ENCODE measurements around the gene OVCA2.
A peak's percentile ranks its signal among the peaks of the same experiment; 100 is the strongest.

Gene OVCA2

GRCh38 chr17:2025622-2026309 lies 16.1 kb upstream of the OVCA2 start:
- Histone ChIP-seq H3K4me3 (ENCODE audit: low read depth in 1 of 2, low read length in 2 of 2) (peak overlapping the region; percentile 33 to 73), H3K27me3 (ENCODE audit: low read depth, low read length) (peaks cover 10% of the 10 kb centered on the region), H3K9me3 (ENCODE audit: control insufficient read depth in 1 of 2, low read length in 2 of 2) (no peaks in the 10 kb centered on the region), H3K27ac (ENCODE audit: low read length) (no peak overlapping the region), H3K4me1 (ENCODE audit: control insufficient read depth in 1 of 2, insufficient read depth in 2 of 2, low read length in 2 of 2) (peaks cover 1 to 32% of the 10 kb centered on the region in 2 donors), H3K36me3 (ENCODE audit: control insufficient read depth in 1 of 2, insufficient read depth in 2 of 2, low read length in 2 of 2) (no peaks in the 10 kb centered on the region)

- H3K4me3 ChIP-seq (ENCODE audit: low read depth in 1 of 2, low read length in 2 of 2), result no peak overlapping the region
- peaks cover 10% of the 10 kb centered on the region for H3K27me3 ChIP-seq (ENCODE audit: low read depth, low read length)
- H3K4me1 ChIP-seq (ENCODE audit: control insufficient read depth in 1 of 2, insufficient read depth in 2 of 2, low read length in 2 of 2), result peaks cover 4 to 45% of the 10 kb centered on the region in 2 donors
- no peaks in the 10 kb centered on the region for H3K9me3 ChIP-seq (ENCODE audit: control insufficient read depth in 1 of 2, low read length in 2 of 2)
- H3K27ac ChIP-seq (ENCODE audit: low read length), result no peak overlapping the region
- H3K36me3 ChIP-seq (ENCODE audit: control insufficient read depth in 1 of 2, insufficient read depth in 2 of 2, low read length in 2 of 2), result no peaks in the 10 kb centered on the region
Observed at GRCh38 chr17:2027528-2028233, 14.1 kb upstream of the OVCA2 start.

- Histone ChIP-seq H3K27ac (ENCODE audit: low read length) (no peak overlapping the region), H3K4me1 (ENCODE audit: control insufficient read depth in 1 of 2, insufficient read depth in 2 of 2, low read length in 2 of 2) (peaks cover 4 to 45% of the 10 kb centered on the region in 2 donors), H3K27me3 (ENCODE audit: low read depth, low read length) (peaks cover 10% of the 10 kb centered on the region), H3K36me3 (ENCODE audit: control insufficient read depth in 1 of 2, insufficient read depth in 2 of 2, low read length in 2 of 2) (no peaks in the 10 kb centered on the region), H3K9me3 (ENCODE audit: control insufficient read depth in 1 of 2, low read length in 2 of 2) (no peaks in the 10 kb centered on the region), H3K4me3 (ENCODE audit: low read depth in 1 of 2, low read length in 2 of 2) (no peak overlapping the region)
Observed at GRCh38 chr17:2028234-2028614, 13.6 kb upstream of the OVCA2 start.

GRCh38 chr17:2028737-2029136 lies 13.1 kb upstream of the OVCA2 start:
- H3K4me1 ChIP-seq (ENCODE audit: control insufficient read depth in 1 of 2, insufficient read depth in 2 of 2, low read length in 2 of 2), result peaks cover 4 to 42% of the 10 kb centered on the region in 2 donors
- no peak overlapping the region for H3K4me3 ChIP-seq (ENCODE audit: low read depth in 1 of 2, low read length in 2 of 2)
- H3K27ac ChIP-seq (ENCODE audit: low read length), result no peak overlapping the region
- H3K36me3 ChIP-seq (ENCODE audit: control insufficient read depth in 1 of 2, insufficient read depth in 2 of 2, low read length in 2 of 2), result peaks cover 4% of the 10 kb centered on the region in 2 donors
- H3K27me3 ChIP-seq (ENCODE audit: low read depth, low read length), result peaks cover 10% of the 10 kb centered on the region
- no peaks in the 10 kb centered on the region for H3K9me3 ChIP-seq (ENCODE audit: control insufficient read depth in 1 of 2, low read length in 2 of 2)

- Histone ChIP-seq H3K36me3 (ENCODE audit: control insufficient read depth in 1 of 2, insufficient read depth in 2 of 2, low read length in 2 of 2) (peaks cover 4 to 8% of the 10 kb centered on the region in 2 donors), H3K27me3 (ENCODE audit: low read depth, low read length) (peaks cover 10% of the 10 kb centered on the region), H3K9me3 (ENCODE audit: control insufficient read depth in 1 of 2, low read length in 2 of 2) (no peaks in the 10 kb centered on the region), H3K4me3 (ENCODE audit: low read depth in 1 of 2, low read length in 2 of 2) (peak within 1 kb of the TSS; percentile 99 to 100), H3K27ac (ENCODE audit: low read length) (peak within 1 kb of the TSS; percentile 76), H3K4me1 (ENCODE audit: control insufficient read depth in 1 of 2, insufficient read depth in 2 of 2, low read length in 2 of 2) (peaks cover 4 to 28% of the 10 kb centered on the region in 2 donors)
Observed at GRCh38 chr17:2029911-2030778, 11.7 kb upstream of the OVCA2 start, which contains the start of gene DPH1. DPH1 (plus strand) TSS chr17:2030153; CDS start chr17:2030170, 17 bp downstream.

- H3K4me3 ChIP-seq (ENCODE audit: low read depth in 1 of 2, low read length in 2 of 2), result peak overlapping the region; percentile 99 to 100
- H3K27ac ChIP-seq (ENCODE audit: low read length), result no peak overlapping the region
- H3K36me3 ChIP-seq (ENCODE audit: control insufficient read depth in 1 of 2, insufficient read depth in 2 of 2, low read length in 2 of 2), result peaks cover 4 to 12% of the 10 kb centered on the region in 2 donors
- H3K27me3 ChIP-seq (ENCODE audit: low read depth, low read length), result peaks cover 10% of the 10 kb centered on the region
- peaks cover 4 to 21% of the 10 kb centered on the region in 2 donors for H3K4me1 ChIP-seq (ENCODE audit: control insufficient read depth in 1 of 2, insufficient read depth in 2 of 2, low read length in 2 of 2)
- no peaks in the 10 kb centered on the region for H3K9me3 ChIP-seq (ENCODE audit: control insufficient read depth in 1 of 2, low read length in 2 of 2)
Observed at GRCh38 chr17:2030779-2031163, 11.1 kb upstream of the OVCA2 start.

- H3K36me3 ChIP-seq (ENCODE audit: control insufficient read depth in 1 of 2, insufficient read depth in 2 of 2, low read length in 2 of 2), result peaks cover 4 to 34% of the 10 kb centered on the region in 2 donors
- peaks cover 4 to 20% of the 10 kb centered on the region in 2 donors for H3K4me1 ChIP-seq (ENCODE audit: control insufficient read depth in 1 of 2, insufficient read depth in 2 of 2, low read length in 2 of 2)
- H3K4me3 ChIP-seq (ENCODE audit: low read depth in 1 of 2, low read length in 2 of 2), result no peak overlapping the region
- no peak overlapping the region for H3K27ac ChIP-seq (ENCODE audit: low read length)
- H3K9me3 ChIP-seq (ENCODE audit: control insufficient read depth in 1 of 2, low read length in 2 of 2), result no peaks in the 10 kb centered on the region
- H3K27me3 ChIP-seq (ENCODE audit: low read depth, low read length), result peaks cover 9% of the 10 kb centered on the region
Observed at GRCh38 chr17:2033153-2033552, 8.7 kb upstream of the OVCA2 start.

- Histone ChIP-seq H3K9me3 (ENCODE audit: control insufficient read depth in 1 of 2, low read length in 2 of 2) (no peaks in the 10 kb centered on the region), H3K27me3 (ENCODE audit: low read depth, low read length) (no peaks in the 10 kb centered on the region), H3K36me3 (ENCODE audit: control insufficient read depth in 1 of 2, insufficient read depth in 2 of 2, low read length in 2 of 2) (peaks cover 4 to 41% of the 10 kb centered on the region in 2 donors), H3K27ac (ENCODE audit: low read length) (no peak overlapping the region), H3K4me3 (ENCODE audit: low read depth in 1 of 2, low read length in 2 of 2) (no peak overlapping the region), H3K4me1 (ENCODE audit: control insufficient read depth in 1 of 2, insufficient read depth in 2 of 2, low read length in 2 of 2) (peaks cover 4 to 20% of the 10 kb centered on the region in 2 donors)
Observed at GRCh38 chr17:2034157-2034556, 7.7 kb upstream of the OVCA2 start.

- peaks cover 4 to 15% of the 10 kb centered on the region in 2 donors for H3K4me1 ChIP-seq (ENCODE audit: control insufficient read depth in 1 of 2, insufficient read depth in 2 of 2, low read length in 2 of 2)
Observed at GRCh38 chr17:2034806-2035540, 6.8 kb upstream of the OVCA2 start.

GRCh38 chr17:2035541-2036488 lies 6.0 kb upstream of the OVCA2 start:
- Histone ChIP-seq H3K27me3 (ENCODE audit: low read depth, low read length) (no peaks in the 10 kb centered on the region), H3K36me3 (ENCODE audit: control insufficient read depth in 1 of 2, insufficient read depth in 2 of 2, low read length in 2 of 2) (peaks cover 4 to 49% of the 10 kb centered on the region in 2 donors), H3K9me3 (ENCODE audit: control insufficient read depth in 1 of 2, low read length in 2 of 2) (no peaks in the 10 kb centered on the region), H3K4me3 (ENCODE audit: low read depth in 1 of 2, low read length in 2 of 2) (no peak overlapping the region), H3K27ac (ENCODE audit: low read length) (no peak overlapping the region), H3K4me1 (ENCODE audit: control insufficient read depth in 1 of 2, insufficient read depth in 2 of 2, low read length in 2 of 2) (peaks cover 3 to 12% of the 10 kb centered on the region in 2 donors)

More at GRCh38 chr17:2034806-2035540, 6.8 kb upstream of the OVCA2 start:
- Histone ChIP-seq H3K36me3 (ENCODE audit: control insufficient read depth in 1 of 2, insufficient read depth in 2 of 2, low read length in 2 of 2) (peaks cover 4 to 42% of the 10 kb centered on the region in 2 donors), H3K9me3 (ENCODE audit: control insufficient read depth in 1 of 2, low read length in 2 of 2) (no peaks in the 10 kb centered on the region), H3K27ac (ENCODE audit: low read length) (no peak overlapping the region), H3K4me3 (ENCODE audit: low read depth in 1 of 2, low read length in 2 of 2) (no peak overlapping the region), H3K27me3 (ENCODE audit: low read depth, low read length) (no peaks in the 10 kb centered on the region)

Data from muscle layer of duodenum (tissue), 2 donors.